GM12873 (cell line): ENCODE data around the gene GLT8D2.

Experiments
- TF ChIP-seq, protein P1 (sequence below): IDR thresholded peaks from 2 replicates; pipeline ENCODE4 v1.5.1; 2012; ENCODE audit warnings: low read depth, mild to moderate bottlenecking, moderate library complexity, low read length, control low read depth; ENCODE audit not compliant: insufficient read depth; ENCODE audit errors: missing control alignments

GLT8D2 gene

DNA sequence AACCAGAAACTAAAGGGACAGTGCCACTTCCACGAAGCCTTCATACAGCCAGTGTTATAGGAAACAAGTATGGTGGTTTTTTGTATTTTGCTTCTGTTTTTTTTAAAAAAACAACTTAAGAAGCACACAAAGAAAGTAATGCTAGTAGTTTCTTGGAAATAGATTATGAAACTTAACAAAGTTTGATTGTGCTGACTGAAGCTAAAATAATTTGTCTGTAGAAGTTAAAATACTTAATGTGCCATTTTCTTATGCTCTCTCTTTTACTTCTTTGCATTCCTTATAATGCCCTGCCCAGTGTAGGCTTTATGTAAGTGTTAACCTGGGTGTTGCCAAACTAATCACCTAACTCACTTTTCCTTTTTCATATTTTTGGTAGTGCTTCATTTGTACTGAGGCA is 30.8 kb upstream of the GLT8D2 start:
- TF ChIP-seq, protein P1, sequence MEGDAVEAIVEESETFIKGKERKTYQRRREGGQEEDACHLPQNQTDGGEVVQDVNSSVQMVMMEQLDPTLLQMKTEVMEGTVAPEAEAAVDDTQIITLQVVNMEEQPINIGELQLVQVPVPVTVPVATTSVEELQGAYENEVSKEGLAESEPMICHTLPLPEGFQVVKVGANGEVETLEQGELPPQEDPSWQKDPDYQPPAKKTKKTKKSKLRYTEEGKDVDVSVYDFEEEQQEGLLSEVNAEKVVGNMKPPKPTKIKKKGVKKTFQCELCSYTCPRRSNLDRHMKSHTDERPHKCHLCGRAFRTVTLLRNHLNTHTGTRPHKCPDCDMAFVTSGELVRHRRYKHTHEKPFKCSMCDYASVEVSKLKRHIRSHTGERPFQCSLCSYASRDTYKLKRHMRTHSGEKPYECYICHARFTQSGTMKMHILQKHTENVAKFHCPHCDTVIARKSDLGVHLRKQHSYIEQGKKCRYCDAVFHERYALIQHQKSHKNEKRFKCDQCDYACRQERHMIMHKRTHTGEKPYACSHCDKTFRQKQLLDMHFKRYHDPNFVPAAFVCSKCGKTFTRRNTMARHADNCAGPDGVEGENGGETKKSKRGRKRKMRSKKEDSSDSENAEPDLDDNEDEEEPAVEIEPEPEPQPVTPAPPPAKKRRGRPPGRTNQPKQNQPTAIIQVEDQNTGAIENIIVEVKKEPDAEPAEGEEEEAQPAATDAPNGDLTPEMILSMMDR, result no peak

DNA sequence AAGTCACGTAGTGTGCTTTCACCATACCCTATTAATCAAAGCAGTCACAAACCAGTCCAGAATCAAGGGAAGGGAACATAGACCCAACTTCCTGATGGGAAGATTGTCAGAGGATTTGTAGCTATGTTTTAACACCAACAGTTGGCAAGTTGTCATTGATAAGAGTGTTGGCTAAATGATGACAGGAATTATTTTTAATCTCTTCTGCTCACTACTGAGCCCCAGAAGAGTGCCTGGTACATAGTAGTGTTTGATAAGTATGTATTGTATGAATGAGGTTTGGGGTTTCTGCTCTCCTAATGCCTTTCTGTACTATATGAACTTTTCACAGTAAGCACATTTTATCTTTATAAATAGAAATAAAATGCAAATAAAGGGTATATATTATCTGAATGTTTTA is 29.0 kb upstream of the GLT8D2 start:
- TF ChIP-seq, protein P1, result no peak

DNA sequence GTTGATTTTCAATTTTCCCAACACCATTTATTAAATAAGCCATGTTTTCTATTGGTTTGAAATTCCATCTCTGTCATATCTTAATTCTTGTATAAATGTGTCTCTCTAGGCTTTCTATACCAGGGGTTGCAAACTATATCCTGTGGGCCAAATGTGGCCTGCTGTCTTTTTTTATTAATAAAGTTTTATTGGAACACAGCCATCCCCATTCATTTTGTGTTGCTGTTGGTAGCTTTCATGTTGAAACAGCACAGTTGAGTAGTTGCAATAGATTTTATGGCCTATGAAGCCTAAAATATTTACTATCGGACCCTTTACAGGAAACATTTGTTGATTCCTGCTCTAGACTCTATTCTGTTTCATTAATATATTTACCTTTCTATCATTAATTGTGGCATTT is 23.7 kb upstream of the GLT8D2 start:
- TF ChIP-seq, protein P1, result no peak

DNA sequence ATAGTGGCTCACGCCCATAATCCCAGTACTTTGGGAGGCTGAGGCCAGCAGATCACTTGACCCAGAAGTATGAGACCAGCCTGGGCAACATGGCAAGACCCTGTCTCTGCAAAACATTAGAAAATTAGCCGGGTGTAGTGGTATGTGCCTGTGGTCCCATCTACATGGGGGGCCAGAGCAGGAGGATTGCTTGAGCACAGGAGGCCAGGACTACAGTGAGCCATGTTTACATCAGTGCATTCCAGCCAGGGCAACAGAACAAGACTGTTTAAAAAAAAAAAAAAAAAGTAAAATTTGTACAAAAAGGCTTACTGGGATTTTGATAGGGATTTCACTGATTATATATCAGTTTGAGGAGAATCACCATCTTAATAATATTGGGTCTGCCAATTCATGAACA is 22.1 kb upstream of the GLT8D2 start:
- TF ChIP-seq, protein P1, result no peak

DNA sequence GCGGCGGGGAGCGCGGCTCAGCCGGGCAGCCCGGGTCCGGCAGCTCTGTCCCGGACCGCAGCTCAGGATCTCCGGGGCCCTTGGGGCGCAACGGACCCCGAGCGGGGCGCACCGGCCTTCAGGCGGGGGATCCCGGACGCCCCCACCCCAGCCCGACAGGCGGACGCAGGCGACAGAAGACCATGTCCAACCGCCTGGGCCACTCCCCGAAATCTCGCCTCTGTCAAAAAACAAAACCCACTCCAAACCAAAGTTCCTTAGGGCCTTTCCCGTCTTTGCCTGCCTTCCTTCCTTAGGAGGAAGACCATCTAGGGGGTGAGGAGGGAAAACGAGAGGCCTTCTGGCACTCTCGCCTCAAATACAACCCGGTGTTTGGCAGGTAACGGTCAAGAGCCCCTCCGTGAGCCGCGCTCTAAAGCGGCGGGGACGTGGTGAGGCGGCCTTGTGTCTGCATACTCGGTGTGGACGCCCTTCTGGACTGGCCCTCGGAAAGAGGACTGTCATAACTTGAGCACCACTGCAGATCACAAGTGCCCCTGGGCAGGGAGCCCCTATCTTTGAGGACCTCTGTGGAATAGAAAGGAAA is 14.9 kb upstream of the GLT8D2 start:
- TF ChIP-seq, protein P1, result no peak

DNA sequence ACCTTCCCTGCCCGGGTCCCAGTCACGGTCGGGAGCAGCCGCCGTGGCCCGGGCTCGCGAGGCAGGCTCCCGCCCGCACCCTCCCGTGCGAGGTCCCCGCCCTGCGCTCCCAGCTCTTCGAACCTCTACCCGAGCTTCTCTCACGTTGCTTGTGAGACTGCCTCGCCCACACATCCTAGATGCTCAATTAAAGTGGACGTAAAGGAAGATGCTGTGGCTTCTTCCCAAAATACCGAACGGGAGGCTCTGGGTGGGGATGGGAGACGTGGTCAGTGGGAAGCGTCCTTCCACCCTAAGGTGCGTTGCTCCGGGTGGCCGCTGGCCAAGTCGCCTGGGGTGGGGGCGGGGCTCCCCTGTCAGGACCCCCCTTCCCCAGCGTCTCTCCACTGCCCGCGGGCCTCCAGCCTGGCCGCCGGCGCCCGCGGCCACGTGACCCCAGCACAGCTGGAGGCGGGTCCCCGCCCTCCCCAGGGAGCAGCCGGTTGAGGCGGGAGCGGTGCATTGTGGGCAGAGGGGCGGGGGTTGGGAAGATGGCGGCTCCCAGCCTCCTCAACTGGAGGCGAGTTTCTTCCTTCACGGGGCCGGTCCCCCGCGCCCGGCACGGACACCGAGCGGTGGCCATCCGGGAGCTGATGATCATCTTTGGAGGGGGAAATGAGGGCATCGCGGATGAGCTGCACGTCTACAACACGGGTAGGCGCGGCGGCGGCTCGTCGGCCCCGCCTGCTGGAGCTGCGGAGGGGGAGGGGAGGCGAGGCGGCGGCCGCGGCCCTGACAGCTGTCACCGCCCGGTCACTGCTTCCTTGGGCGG is 14.2 kb upstream of the GLT8D2 start, which contains the start of gene HCFC2:
HCFC2 (plus strand) TSS at position 501 of the 811 bp plus-strand sequence; CDS start at position 531, 30 bp downstream.
- TF ChIP-seq, protein P1, result no peak

DNA sequence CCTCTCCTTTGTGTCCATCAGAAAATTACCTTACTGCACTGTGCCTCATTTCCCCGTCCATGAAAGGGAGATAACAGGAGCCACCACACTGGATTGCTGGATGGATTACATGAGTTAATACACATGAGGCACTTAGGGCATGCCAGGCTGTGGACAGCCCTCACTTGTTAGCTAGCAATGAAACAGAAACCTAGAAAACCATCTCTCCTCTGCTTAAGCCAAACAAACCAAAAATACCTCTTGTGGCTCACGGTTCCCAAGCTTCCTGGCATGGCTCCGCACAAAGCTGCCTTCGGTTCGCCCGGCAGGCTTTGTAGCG is 13.7 kb upstream of the GLT8D2 start:
- TF ChIP-seq, protein P1, result no peak
